ENCODE measurements around the gene PPARG. TPM values are rescaled to one million over a fixed set of nuclear protein-coding genes. Genes with fewer than 3 reads are reported as not detected.
A peak's percentile ranks its signal among the peaks of the same experiment; 100 is the strongest.

Gene PPARG
- total and polyA plus RNA-seq, 2 of the 13 experiments (the other 11 are each of a cell fraction or from before 2014, with no cell fraction given) = 13.9 to 58.3 TPM

GRCh38 chr3:12454076-12454815, 165.4 kb downstream of the PPARG start:
- Histone ChIP-seq H2AFZ (ENCODE audit: low read length) (no peak overlapping the region), H3K4me2 (ENCODE audit: low read depth, low read length) (no peak overlapping the region), H3K27ac (ENCODE audit: extremely low read length, insufficient read depth, low read length) (peak overlapping the region; percentile 8), H3K4me3 (replicated peaks in 1 of 3; ENCODE audit: insufficient read depth in 1 of 3, low read depth in 2 of 3, low read length in 3 of 3) (no peak overlapping the region), H3K4me1 (ENCODE audit: insufficient read depth, low read length) (peaks cover 87% of the 10 kb centered on the region), H3K9ac (ENCODE audit: insufficient read depth, low read depth, low read length) (no peak overlapping the region), H3K9me3 (ENCODE audit: low read length) (no peaks in the 10 kb centered on the region), H3K27me3 (ENCODE audit: control insufficient read depth in 1 of 2, insufficient read depth in 2 of 2, low read length in 2 of 2) (no peaks in the 10 kb centered on the region), H4K20me1 (ENCODE audit: insufficient read depth, low read length) (no peaks in the 10 kb centered on the region), H3K36me3 (replicated peaks in 1 of 2; ENCODE audit: control insufficient read depth in 1 of 2, insufficient read depth in 2 of 2, low read length in 2 of 2) (no peaks in the 10 kb centered on the region), H3K79me2 (ENCODE audit: insufficient read depth, low read length) (no peaks in the 10 kb centered on the region)
- no TSS peak for BruUV-seq (replicated peaks)
- 61% methylated on average over 5 of the region's 6 CpGs for WGBS (ENCODE audit: low lambda C conversion rate)
- ATAC-seq (no peak), DNase-seq (ENCODE audit: low spot score) (no peak), FAIRE-seq (no peak)
- POLR2A ChIA-PET = interaction anchor here (1.1 to 1.3 kb wide), 3 partner anchors 30 to 136 kb away, joined by 3 to 4 read pairs (median 3); partner anchors contain the start of gene TSEN2
- in situ Hi-C loops (cut with HindIII; ENCODE audit: extremely low pct_ligation_motif_present, low pct_unique_long_range_greater_than_20kb) (no loop called here), intact Hi-C loops (cut with micrococcal nuclease; ENCODE audit: unreplicated experiment) (no loop called here)
- CTCF ChIA-PET (ENCODE audit: low intra/inter-chr PET ratio, low total read pairs) = no interaction called here
- TF ChIP-seq GATAD2A (CRISPR knock-in tag; IDR thresholded peaks at IDR 0.05) (peak; percentile 26; the same call in 1 of the 2 replicates), NR2C2 (CRISPR knock-in tag; IDR thresholded peaks at IDR 0.05; ENCODE audit: borderline replicate concordance) (no peak), ZNF253 (CRISPR knock-in tag; IDR thresholded peaks at IDR 0.05; ENCODE audit: borderline replicate concordance) (no peak), TCF7 (IDR thresholded peaks at IDR 0.05; ENCODE audit: low read depth) (no peak), ZNF138 (CRISPR knock-in tag; IDR thresholded peaks at IDR 0.05; ENCODE audit: low read depth) (no peak), ZNF564 (CRISPR knock-in tag; IDR thresholded peaks at IDR 0.05) (no peak), ZGPAT (CRISPR knock-in tag; IDR thresholded peaks at IDR 0.05) (no peak), SATB2 (CRISPR knock-in tag; IDR thresholded peaks at IDR 0.05) (no peak), SSRP1 (CRISPR knock-in tag; IDR thresholded peaks at IDR 0.05) (no peak), CBX1 (IDR thresholded peaks at IDR 0.05; ENCODE audit: low read depth) (no peak), SUZ12 (IDR thresholded peaks at IDR 0.05; ENCODE audit: low read depth, low read length) (no peak), ZNF484 (CRISPR knock-in tag; IDR thresholded peaks at IDR 0.05; ENCODE audit: borderline replicate concordance, low read depth) (no peak), ZNF670 (CRISPR knock-in tag; IDR thresholded peaks at IDR 0.05; ENCODE audit: borderline replicate concordance) (no peak), TRAFD1 (CRISPR knock-in tag; IDR thresholded peaks at IDR 0.05; ENCODE audit: borderline replicate concordance) (no peak), HNF4A (CRISPR knock-in tag; IDR thresholded peaks at IDR 0.05) (peak; percentile 27; the same call in 1 of the 2 replicates), SALL1 (CRISPR knock-in tag; IDR thresholded peaks at IDR 0.05) (peak; percentile 39), TARDBP (CRISPR knock-in tag; IDR thresholded peaks at IDR 0.05) (no peak), SP5 (CRISPR knock-in tag; IDR thresholded peaks at IDR 0.05; ENCODE audit: borderline replicate concordance, low read depth) (no peak), MIER2 (CRISPR knock-in tag; IDR thresholded peaks at IDR 0.05) (peak; percentile 73; the same call in 1 of the 2 replicates), ZNF136 (CRISPR knock-in tag; IDR thresholded peaks at IDR 0.05; ENCODE audit: low read depth) (no peak)

Measured in HepG2 (cell line).